Measurements from ENCODE around the gene RBSN. TPM values are rescaled to one million over a fixed set of nuclear protein-coding genes. Genes with fewer than 3 reads are reported as not detected.
A peak's percentile ranks its signal among the peaks of the same experiment; 100 is the strongest.

The RBSN gene
- total RNA-seq, 1 donor from 2014 or later: 29.7 TPM

GRCh38 chr3:15113884-15114283, 14.9 kb upstream of the RBSN start:
- Histone ChIP-seq H3K27me3 (ENCODE audit: low read depth) (no peaks in the 10 kb centered on the region), H3K4me3 (no peak overlapping the region), H3K9me3 (no peaks in the 10 kb centered on the region), H3K4me1 (no peaks in the 10 kb centered on the region), H3K27ac (no peak overlapping the region), H3K36me3 (no peaks in the 10 kb centered on the region)
- intact Hi-C loops (cut with DNase I): no loop called here
- ATAC-seq (no peak), DNase-seq (no peak)
- no peak for TF ChIP-seq CTCF (IDR thresholded peaks at IDR 0.05)

GRCh38 chr3:15113471-15113870, 14.5 kb upstream of the RBSN start:
- no peaks in the 10 kb centered on the region for H3K36me3 ChIP-seq
- ATAC-seq (no peak), DNase-seq (no peak)
- no peaks in the 10 kb centered on the region for H3K27me3 ChIP-seq (ENCODE audit: low read depth)
- peaks cover under 1% of the 10 kb centered on the region for H3K4me1 ChIP-seq
- no peak overlapping the region for H3K4me3 ChIP-seq
- intact Hi-C loops (cut with DNase I): no loop called here
- H3K9me3 ChIP-seq: no peaks in the 10 kb centered on the region
- no peak overlapping the region for H3K27ac ChIP-seq
- no peak for TF ChIP-seq CTCF (IDR thresholded peaks at IDR 0.05)

GRCh38 chr3:15112011-15112410, 13.1 kb upstream of the RBSN start:
- H3K4me1 ChIP-seq: peaks cover 11% of the 10 kb centered on the region
- ATAC-seq (no peak), DNase-seq (no peak)
- no peak overlapping the region for H3K27ac ChIP-seq
- intact Hi-C loops (cut with DNase I): no loop called here
- TF ChIP-seq CTCF (IDR thresholded peaks at IDR 0.05): no peak
- no peaks in the 10 kb centered on the region for H3K9me3 ChIP-seq
- H3K36me3 ChIP-seq: no peaks in the 10 kb centered on the region
- H3K4me3 ChIP-seq: no peak overlapping the region
- H3K27me3 ChIP-seq (ENCODE audit: low read depth): no peaks in the 10 kb centered on the region

GRCh38 chr3:15110206-15110605, 11.3 kb upstream of the RBSN start:
- Histone ChIP-seq H3K4me1 (peaks cover 11% of the 10 kb centered on the region), H3K9me3 (no peaks in the 10 kb centered on the region), H3K27ac (no peak overlapping the region), H3K27me3 (ENCODE audit: low read depth) (no peaks in the 10 kb centered on the region), H3K4me3 (no peak overlapping the region), H3K36me3 (no peaks in the 10 kb centered on the region)
- DNase-seq: no peak
- no peak for ATAC-seq
- intact Hi-C loops (cut with DNase I): no loop called here
- TF ChIP-seq CTCF (IDR thresholded peaks at IDR 0.05): no peak

GRCh38 chr3:15108869-15109268, 9.9 kb upstream of the RBSN start:
- no peak overlapping the region for H3K27ac ChIP-seq
- no peaks in the 10 kb centered on the region for H3K36me3 ChIP-seq
- ATAC-seq: no peak
- H3K4me3 ChIP-seq: no peak overlapping the region
- H3K27me3 ChIP-seq (ENCODE audit: low read depth): no peaks in the 10 kb centered on the region
- TF ChIP-seq CTCF (IDR thresholded peaks at IDR 0.05): no peak
- peaks cover 11% of the 10 kb centered on the region for H3K4me1 ChIP-seq
- no peaks in the 10 kb centered on the region for H3K9me3 ChIP-seq
- intact Hi-C loops (cut with DNase I): no loop called here
- no peak for DNase-seq

GRCh38 chr3:15108082-15108545, 9.2 kb upstream of the RBSN start:
- H3K27ac ChIP-seq: no peak overlapping the region
- H3K36me3 ChIP-seq: no peaks in the 10 kb centered on the region
- ATAC-seq (peak; percentile 93), DNase-seq (peak; percentile 79)
- intact Hi-C loops (cut with DNase I): no loop called here
- no peaks in the 10 kb centered on the region for H3K9me3 ChIP-seq
- H3K27me3 ChIP-seq (ENCODE audit: low read depth): no peaks in the 10 kb centered on the region
- peak; percentile 95 for TF ChIP-seq CTCF (IDR thresholded peaks at IDR 0.05)
- H3K4me1 ChIP-seq: peaks cover 12% of the 10 kb centered on the region
- H3K4me3 ChIP-seq: no peak overlapping the region
